ENCODE data around the gene F5. TPM values are rescaled to one million over a fixed set of nuclear protein-coding genes. Genes with fewer than 3 reads are reported as not detected.

The F5 gene
- total and polyA plus RNA-seq, 9 of the 15 experiments (the other 6 are each of a cell fraction or from before 2014, with no cell fraction given), result 0.03 to 0.13 TPM; not detected in 7

DNA sequence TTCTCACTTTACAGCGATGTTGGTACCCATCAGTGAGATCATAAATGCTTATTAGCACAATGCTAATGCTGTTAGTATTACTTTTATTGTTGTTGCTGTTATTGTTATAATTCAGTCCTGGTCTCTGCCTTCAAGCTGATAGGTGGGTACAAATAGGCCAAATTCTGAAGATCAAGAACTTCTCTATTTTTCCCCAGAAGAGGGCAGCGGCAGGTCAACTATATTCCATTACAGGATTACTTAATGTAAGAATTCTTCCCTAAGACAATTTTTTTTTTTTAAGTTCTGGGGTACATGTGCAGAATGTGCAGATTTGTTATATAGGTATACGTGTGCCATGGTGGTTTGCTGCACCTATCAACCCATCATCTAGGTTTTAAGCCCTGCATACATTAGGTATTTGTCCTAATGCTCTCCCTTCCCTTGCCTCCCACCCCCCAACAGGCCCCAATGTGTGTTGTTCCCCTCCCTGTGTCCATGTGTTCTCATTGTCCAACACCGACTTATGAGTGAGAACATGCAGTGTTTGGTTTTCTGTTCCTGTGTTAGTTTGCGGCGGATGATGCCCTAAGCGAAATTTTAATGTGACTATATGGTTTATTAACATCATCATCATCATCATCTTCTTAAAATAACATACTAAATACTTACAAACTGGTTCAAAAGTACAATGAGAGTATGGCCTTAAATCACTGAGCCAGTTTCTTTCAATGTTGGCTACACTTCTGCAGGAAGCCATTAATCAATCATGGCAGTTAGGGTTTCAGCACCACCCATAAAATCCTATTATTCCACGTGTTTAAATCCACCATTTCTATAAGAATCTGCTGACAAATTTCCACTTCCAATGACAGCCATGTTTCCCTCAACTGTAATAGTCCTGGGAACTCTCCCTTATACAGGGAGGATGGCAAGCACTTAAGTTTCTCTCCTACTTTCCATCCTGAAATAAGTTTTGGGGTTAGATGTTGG is 119.7 kb downstream of the F5 start (continued):
- TF ChIP-seq, protein P1, sequence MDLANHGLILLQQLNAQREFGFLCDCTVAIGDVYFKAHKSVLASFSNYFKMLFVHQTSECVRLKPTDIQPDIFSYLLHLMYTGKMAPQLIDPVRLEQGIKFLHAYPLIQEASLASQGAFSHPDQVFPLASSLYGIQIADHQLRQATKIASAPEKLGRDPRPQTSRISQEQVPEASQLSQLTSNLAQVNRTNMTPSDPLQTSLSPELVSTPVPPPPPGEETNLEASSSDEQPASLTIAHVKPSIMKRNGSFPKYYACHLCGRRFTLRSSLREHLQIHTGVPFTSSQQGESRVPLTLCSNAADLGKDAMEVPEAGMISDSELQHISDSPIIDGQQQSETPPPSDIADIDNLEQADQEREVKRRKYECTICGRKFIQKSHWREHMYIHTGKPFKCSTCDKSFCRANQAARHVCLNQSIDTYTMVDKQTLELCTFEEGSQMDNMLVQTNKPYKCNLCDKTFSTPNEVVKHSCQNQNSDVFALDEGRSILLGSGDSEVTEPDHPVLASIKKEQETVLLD (IDR thresholded peaks at IDR 0.05), result no peak
- TF ChIP-seq CREM (IDR thresholded peaks at IDR 0.05; ENCODE audit: low read depth) (no peak), SLC30A9 (CRISPR knock-in tag; IDR thresholded peaks at IDR 0.05) (no peak), ILF3 (IDR thresholded peaks at IDR 0.05; ENCODE audit: borderline replicate concordance) (no peak), GABPB1 (CRISPR knock-in tag; IDR thresholded peaks at IDR 0.05) (no peak), SMC3 (conservative IDR thresholded peaks at IDR 0.05; ENCODE audit: insufficient read depth, low read depth, low read length) (0 out of 2 replicates have a peak, but pooled peaks have one; percentile 24), CC2D1A (IDR thresholded peaks at IDR 0.05) (no peak), ELF1 (tag; IDR thresholded peaks at IDR 0.05) (no peak), ZNF57 (CRISPR knock-in tag; IDR thresholded peaks at IDR 0.05) (no peak), ZNF24 (IDR thresholded peaks at IDR 0.05) (no peak), PHF20 (IDR thresholded peaks at IDR 0.05; ENCODE audit: partially characterized antibody) (no peak), ETV1 (tag; conservative IDR thresholded peaks at IDR 0.05; ENCODE audit: low read depth) (no peak), RBM14 (IDR thresholded peaks at IDR 0.05; ENCODE audit: borderline replicate concordance, insufficient read depth, low read depth, low read length) (no peak), SREBF2 (CRISPR knock-in tag; IDR thresholded peaks at IDR 0.05) (no peak), C11orf30 (IDR thresholded peaks at IDR 0.05; ENCODE audit: low read depth) (no peak), GATA2 (CRISPR knock-in tag; IDR thresholded peaks at IDR 0.05) (no peak)
- TF ChIP-seq, protein P2, sequence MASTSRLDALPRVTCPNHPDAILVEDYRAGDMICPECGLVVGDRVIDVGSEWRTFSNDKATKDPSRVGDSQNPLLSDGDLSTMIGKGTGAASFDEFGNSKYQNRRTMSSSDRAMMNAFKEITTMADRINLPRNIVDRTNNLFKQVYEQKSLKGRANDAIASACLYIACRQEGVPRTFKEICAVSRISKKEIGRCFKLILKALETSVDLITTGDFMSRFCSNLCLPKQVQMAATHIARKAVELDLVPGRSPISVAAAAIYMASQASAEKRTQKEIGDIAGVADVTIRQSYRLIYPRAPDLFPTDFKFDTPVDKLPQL (IDR thresholded peaks at IDR 0.05; ENCODE audit: extremely low read depth, insufficient read length), result no peak
- TF ChIP-seq, protein P3, sequence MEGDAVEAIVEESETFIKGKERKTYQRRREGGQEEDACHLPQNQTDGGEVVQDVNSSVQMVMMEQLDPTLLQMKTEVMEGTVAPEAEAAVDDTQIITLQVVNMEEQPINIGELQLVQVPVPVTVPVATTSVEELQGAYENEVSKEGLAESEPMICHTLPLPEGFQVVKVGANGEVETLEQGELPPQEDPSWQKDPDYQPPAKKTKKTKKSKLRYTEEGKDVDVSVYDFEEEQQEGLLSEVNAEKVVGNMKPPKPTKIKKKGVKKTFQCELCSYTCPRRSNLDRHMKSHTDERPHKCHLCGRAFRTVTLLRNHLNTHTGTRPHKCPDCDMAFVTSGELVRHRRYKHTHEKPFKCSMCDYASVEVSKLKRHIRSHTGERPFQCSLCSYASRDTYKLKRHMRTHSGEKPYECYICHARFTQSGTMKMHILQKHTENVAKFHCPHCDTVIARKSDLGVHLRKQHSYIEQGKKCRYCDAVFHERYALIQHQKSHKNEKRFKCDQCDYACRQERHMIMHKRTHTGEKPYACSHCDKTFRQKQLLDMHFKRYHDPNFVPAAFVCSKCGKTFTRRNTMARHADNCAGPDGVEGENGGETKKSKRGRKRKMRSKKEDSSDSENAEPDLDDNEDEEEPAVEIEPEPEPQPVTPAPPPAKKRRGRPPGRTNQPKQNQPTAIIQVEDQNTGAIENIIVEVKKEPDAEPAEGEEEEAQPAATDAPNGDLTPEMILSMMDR (IDR thresholded peaks at IDR 0.05 in 2 of 3, conservative IDR thresholded peaks at IDR 0.05 in 1 of 3; ENCODE audit: insufficient read depth in 2 of 3, low read depth in 1 of 3, low read length in 3 of 3), result peak; percentile 39 to 66 (median 47); a peak in 5 of 6 replicates
- TF ChIP-seq, protein P4, sequence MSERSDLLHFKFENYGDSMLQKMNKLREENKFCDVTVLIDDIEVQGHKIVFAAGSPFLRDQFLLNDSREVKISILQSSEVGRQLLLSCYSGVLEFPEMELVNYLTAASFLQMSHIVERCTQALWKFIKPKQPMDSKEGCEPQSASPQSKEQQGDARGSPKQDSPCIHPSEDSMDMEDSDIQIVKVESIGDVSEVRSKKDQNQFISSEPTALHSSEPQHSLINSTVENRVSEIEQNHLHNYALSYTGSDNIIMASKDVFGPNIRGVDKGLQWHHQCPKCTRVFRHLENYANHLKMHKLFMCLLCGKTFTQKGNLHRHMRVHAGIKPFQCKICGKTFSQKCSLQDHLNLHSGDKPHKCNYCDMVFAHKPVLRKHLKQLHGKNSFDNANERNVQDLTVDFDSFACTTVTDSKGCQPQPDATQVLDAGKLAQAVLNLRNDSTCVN (CRISPR knock-in tag; IDR thresholded peaks at IDR 0.05), result no peak
- TF ChIP-seq, protein P5, sequence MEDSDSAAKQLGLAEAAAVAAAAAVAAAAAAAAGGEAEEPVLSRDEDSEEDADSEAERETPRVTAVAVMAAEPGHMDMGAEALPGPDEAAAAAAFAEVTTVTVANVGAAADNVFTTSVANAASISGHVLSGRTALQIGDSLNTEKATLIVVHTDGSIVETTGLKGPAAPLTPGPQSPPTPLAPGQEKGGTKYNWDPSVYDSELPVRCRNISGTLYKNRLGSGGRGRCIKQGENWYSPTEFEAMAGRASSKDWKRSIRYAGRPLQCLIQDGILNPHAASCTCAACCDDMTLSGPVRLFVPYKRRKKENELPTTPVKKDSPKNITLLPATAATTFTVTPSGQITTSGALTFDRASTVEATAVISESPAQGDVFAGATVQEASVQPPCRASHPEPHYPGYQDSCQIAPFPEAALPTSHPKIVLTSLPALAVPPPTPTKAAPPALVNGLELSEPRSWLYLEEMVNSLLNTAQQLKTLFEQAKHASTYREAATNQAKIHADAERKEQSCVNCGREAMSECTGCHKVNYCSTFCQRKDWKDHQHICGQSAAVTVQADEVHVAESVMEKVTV (CRISPR knock-in tag; IDR thresholded peaks at IDR 0.05), result peak; percentile 23; the same call in 1 of the 2 replicates
- TF ChIP-seq, protein P6, sequence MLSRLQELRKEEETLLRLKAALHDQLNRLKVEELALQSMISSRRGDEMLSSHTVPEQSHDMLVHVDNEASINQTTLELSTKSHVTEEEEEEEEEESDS (CRISPR knock-in tag; IDR thresholded peaks at IDR 0.05), result no peak
